ENCODE measurements around the gene TRRAP.

Gene TRRAP

GRCh38 chr7:99008921-99009530 is 130.7 kb downstream of the TRRAP start:
- DNase-seq, result no peak

GRCh38 chr7:99010281-99010680 is 131.9 kb downstream of the TRRAP start:
- DNase-seq, result no peak

- DNase-seq, result no peak
These were observed 133.0 kb downstream of the TRRAP start for GRCh38 chr7:99011341-99011705.

- DNase-seq, result no peak
These were observed 133.5 kb downstream of the TRRAP start for GRCh38 chr7:99011706-99012404.

- no peak for DNase-seq
These were observed 134.4 kb downstream of the TRRAP start for GRCh38 chr7:99012722-99013121.

GRCh38 chr7:99013266-99014112 is 135.2 kb downstream of the TRRAP start:
- DNase-seq, result no peak

GRCh38 chr7:99014113-99014985 is 136.0 kb downstream of the TRRAP start:
- DNase-seq, result no peak

- no peak for DNase-seq
These were observed 137.9 kb downstream of the TRRAP start for GRCh38 chr7:99016196-99016595.

- DNase-seq, result no peak
These were observed 141.4 kb downstream of the TRRAP start for GRCh38 chr7:99019523-99020412.

GRCh38 chr7:99020413-99020715 is 142.0 kb downstream of the TRRAP start:
- no peak for DNase-seq

GRCh38 chr7:99021941-99022560 is 143.7 kb downstream of the TRRAP start:
- DNase-seq, result no peak

- DNase-seq, result no peak
These were observed 145.7 kb downstream of the TRRAP start for GRCh38 chr7:99024066-99024465.

GRCh38 chr7:99027241-99027640 is 148.9 kb downstream of the TRRAP start:
- DNase-seq, result no peak

- DNase-seq, result no peak
These were observed 149.5 kb downstream of the TRRAP start for GRCh38 chr7:99027841-99028240.

GRCh38 chr7:99028261-99028973 is 150.1 kb downstream of the TRRAP start:
- no peak for DNase-seq

- no peak for DNase-seq
These were observed 151.4 kb downstream of the TRRAP start for GRCh38 chr7:99029466-99030435.

- DNase-seq, result no peak
These were observed 152.1 kb downstream of the TRRAP start for GRCh38 chr7:99030457-99030856.

- no peak for DNase-seq
These were observed 152.6 kb downstream of the TRRAP start for GRCh38 chr7:99030951-99031350.

GRCh38 chr7:99031496-99031895 is 153.2 kb downstream of the TRRAP start:
- DNase-seq, result no peak

- DNase-seq, result no peak
These were observed 154.6 kb downstream of the TRRAP start for GRCh38 chr7:99032928-99033327.
